CD4-positive, alpha-beta T cell treated with Interleukin-2 at 100 ng/mL for 4 hours (primary cell): ENCODE results near the gene ZIC1.

Source experiments
- DNase-seq: peaks from one replicate; pipeline ENCODE4 v3.0.0-alpha.2; 2020; ENCODE audit warnings: low spot score

ZIC1 gene

DNA sequence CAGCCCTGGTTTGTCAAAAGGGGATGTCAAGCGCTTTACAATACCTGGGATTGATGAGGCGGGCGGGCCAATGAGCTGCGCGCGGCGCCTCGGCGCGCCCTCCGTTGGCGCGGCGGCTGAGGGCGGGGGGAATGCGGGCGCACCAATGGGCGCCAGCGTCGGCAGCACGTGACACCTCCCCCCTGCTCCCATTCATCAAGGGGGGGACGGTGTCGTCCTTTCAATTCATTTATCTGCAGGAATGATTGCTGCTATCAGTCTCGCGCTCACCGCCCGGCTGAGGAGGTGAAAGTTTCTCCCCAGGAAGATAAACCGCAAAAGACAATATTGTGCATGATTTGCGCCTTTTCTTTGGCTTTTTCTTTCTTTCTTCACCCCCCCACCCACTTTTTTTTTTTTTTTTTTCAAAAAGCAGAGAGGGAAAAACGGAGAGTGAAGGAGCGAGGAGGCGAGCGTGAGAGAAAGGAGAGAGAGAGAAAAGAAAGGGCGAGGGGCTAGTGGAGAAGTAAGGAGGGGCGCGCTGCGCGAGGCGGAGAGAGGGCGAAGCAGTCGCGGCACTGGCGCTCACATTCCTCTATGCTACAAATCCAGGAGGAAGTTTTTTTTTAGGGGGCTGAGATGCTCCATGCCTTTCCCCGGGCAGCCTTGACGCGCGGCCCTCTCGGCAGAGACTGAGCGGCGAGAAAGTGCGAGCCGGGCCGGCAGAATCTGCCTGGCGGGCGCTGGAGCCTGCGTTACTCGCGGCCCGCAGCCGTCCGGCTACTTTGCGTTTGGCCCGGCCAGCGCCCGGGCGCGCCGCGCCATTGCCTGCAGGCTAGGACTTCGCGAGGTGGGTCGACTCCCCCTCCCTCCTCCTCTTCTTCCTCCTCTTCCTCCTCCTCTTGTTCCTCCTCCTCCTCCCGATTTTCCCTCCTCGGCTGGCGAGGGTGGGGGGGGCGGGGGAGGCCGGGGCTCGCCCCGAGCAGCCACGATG is at the start of gene ZIC1:
Gene ZIC1, plus strand, starts transcription at position 223 of the 973 bp plus-strand sequence. Its CDS starts 748 bp downstream, at position 971.
- no peak for DNase-seq

GRCh38 chr3:147360051-147360439 is 49.1 kb upstream of the ZIC1 start:
- DNase-seq, result no peak

- no peak for DNase-seq
Observed at GRCh38 chr3:147360646-147361453, 48.3 kb upstream of the ZIC1 start.

DNA sequence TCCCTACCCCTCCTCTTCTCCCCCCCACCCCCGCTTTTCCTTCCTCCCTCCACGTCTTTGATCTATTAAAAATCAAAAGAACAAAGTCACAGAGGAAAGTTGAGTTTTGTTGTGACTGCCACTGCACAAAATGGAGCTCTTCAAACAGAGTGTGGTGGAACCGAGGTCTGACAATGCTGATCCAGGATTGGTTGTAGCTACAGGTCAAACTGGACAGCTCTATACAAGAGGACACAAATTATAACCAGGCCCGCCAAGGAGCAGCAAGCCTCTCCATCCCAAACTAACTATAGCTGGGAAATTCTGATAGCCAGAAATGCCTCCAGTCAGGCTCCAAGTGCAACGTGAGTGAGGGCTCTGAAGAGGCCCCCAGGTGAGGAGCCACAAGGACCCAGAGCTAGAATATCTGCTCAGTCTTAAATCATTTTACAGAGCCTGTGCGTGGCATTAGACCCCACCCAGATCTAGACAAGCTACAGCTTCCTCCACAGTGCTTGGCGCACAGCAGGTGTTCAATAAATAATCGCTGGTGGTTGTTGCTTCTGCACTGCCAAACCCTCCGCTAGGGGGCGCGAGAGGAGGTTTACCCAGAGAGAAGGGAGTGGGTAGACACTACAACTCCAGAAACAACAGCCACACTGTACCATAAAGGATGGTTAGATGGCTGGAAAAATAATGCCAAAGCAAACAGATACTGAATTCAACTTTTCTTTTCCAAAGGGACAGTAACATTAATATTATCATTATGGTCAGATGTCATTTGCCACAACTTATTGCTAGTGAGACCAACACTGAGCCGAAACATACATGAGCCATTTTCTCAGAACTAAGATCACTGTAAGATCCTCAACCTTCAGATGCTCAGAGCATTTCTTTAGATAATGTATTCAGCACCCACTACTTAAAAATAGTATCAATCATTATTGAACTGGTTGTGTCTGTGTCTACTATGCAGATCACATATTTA is 47.4 kb upstream of the ZIC1 start:
- DNase-seq, result peak; percentile 5

DNA sequence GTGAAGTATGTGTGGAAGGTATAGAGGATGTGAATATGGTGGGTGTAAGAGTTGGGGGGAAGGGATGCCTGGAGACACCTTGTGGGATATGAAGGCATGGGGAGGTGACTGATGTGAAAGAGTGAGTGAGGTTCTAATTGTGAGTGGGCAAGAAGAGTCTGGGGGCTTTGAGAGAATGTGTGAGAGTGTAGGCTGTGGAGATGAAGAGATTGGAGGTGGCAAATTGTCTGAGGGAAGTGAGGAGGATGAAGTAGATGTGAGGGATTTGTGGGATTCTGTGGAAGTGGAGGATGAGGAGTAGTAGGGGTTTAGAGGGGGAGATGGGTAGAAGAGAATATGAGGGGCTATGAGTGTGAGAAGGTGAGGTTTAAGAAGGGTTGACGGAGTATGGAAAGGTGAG is 44.4 kb upstream of the ZIC1 start:
- DNase-seq, result no peak

- DNase-seq, result no peak
Observed at GRCh38 chr3:147365196-147366115, 43.7 kb upstream of the ZIC1 start.

DNA sequence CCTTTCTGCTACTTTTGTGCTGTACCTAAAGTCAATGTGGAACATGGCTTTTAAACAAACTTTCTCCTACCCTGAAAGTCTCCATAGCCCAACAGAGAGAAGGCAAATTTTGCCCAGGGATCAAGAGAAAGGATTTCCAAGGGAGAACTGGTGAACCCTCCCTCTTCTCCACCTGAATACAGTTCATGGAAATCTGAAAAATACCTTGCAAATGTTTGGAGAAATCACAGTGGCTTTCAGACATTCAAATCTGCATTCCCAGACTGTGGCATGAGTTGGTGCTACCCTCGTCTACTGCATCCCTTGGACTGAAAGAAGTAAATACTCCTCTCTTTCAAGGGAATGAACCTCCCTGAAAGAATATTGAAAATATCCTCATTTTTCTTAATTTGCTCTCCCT is 41.5 kb upstream of the ZIC1 start:
- DNase-seq, result no peak

DNA sequence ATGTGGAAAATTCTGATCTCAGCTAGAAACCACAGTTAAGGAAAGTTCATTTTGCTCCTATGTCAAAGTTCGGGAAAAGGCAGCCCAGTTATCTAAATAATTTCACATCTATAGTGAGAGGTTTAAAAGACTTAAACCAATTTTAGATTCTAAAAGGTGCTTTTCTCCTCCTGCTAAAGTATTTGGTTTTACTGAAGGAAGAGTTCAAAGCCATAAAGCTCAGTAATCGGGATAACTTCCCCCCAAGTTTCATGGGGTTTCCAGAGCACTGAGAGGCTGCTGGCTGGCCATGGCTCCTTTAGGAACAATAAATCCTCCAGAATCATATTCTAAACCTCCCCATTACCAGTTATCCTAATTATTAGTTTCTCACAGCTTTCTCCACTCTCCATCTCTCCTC is 41.0 kb upstream of the ZIC1 start:
- no peak for DNase-seq

- no peak for DNase-seq
Observed at GRCh38 chr3:147368561-147369221, 40.5 kb upstream of the ZIC1 start.

GRCh38 chr3:147369231-147369630 is 39.9 kb upstream of the ZIC1 start:
- no peak for DNase-seq

DNA sequence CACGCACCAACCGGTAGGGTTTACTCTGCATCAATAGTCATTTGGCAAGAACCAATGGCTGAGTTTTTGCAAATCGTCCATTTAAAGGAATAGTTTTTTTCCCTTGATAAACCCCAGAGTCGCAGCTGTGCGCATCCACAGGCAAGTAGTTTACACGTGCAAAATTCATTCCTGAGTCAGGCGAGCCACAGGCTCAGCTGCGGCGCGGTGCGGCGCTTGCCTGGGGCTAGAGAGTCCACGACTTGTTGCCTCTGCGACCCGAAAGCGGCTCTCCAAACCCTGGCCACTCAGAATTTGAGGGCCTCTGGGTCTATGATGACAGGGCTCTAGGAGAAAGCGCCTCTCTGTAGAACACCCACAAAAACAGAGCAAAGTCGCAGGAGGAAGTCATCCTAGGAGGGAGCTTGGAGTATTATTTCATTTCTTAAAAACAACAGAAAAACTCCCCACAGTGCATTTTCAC is 39.5 kb upstream of the ZIC1 start:
- DNase-seq, result no peak

DNA sequence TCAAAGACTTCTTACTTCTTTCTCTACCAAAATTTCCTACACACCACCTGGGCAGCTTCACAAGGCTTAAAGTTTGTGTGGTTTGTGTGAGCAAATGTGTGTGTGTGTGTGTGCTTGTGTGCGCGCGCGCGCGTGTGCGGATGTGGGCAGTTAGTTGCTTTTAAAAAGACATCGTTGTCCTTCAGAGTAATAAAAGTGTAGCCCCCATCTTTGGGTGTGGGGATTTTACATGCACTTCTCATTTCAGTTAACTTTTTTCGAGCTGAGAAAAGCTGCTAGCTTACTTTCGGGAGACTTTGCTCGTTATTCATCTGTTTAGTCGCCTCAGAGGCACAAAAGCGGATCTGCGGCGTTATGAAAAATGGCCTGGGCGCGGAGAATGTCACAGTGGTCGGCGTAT is 38.8 kb upstream of the ZIC1 start:
- DNase-seq, result no peak

DNA sequence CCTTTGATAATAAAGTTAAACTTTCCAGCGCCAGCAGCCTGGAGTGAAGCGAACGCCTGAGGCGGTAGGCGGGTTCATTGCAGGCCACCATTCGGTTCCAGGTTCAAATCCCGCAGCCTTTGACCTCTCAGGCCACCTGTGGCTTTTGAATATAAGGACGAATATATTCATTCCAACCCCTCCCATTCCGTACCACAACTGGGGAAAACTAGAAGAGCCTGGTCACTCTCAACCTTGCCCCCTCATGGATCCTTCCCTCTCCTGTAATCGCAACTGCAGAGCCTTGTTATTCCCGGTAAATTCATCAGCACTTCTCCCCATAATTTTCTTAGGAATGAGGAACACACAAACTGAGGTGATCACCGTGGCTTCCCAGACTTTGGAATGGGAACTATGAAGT is 38.0 kb upstream of the ZIC1 start:
- DNase-seq, result no peak

DNA sequence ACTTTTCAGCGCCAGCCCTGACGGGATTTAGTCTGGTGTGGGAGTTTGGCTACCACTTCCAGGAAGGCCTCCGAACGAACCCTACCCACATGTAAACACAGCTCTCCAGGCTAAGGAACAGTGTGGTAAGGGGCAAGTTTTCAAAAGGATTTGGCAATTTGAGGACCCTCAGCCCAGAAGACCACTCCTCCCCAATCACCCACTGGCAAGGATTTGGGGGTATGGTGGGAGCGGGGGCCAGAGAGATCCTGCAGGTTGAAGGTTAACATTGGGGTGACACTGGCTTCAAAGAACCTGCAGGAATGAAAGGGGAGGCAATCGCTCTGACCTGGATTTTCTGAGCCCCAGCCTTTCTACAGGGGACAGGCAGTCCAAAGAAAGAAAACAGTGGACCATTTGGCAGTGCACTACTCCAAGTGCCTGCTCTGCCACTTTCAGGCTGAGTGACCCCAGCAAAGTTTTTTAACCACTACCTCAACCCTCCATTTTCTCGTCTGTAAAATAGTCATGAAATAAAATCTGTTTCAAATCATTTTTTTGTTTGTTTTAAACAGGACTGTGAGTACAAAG is 37.3 kb upstream of the ZIC1 start:
- DNase-seq, result no peak

DNA sequence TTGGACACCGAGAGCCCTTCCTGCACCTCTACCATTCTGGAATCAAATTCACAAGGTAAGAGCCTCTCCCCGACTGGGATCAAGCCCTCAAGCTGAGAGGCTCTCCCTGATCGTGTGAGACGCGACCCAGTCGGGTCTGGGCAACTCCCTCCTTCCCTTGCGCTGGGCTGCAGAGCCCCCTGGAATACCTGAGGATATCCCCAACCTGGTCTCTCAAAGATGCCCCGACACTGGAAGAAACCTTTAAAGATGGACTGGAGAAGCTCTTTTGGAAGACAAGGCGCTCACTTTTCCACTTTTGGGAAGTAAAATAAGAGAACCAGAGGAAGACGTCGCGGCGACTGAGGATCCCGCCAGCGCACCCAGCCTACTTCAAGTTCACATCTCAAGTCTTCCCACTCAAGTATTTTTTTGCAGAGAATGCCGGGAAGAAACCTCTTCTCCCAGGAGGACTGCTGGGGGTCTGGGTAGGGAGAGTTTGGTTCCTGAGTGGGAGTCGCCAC is 36.6 kb upstream of the ZIC1 start:
- DNase-seq, result no peak

DNA sequence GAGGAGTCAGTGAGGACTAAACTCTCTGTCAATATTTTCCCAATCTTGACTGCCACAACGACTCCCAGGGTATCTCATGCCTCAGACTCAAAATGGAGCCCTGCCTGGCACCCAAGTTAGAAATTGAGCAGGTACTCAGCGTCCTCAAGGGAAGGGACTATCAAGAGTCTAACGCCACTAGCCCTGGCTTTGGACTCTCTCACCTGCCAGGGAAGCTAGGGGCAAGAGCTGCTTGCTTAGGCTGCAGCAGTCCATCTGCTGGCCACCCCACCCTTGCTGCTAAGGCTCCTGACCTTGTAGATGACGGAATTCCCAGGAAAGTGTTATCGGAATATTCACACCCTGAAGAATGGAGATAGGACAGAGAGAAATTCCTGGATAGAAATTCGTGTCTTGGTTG is 35.9 kb upstream of the ZIC1 start:
- no peak for DNase-seq

DNA sequence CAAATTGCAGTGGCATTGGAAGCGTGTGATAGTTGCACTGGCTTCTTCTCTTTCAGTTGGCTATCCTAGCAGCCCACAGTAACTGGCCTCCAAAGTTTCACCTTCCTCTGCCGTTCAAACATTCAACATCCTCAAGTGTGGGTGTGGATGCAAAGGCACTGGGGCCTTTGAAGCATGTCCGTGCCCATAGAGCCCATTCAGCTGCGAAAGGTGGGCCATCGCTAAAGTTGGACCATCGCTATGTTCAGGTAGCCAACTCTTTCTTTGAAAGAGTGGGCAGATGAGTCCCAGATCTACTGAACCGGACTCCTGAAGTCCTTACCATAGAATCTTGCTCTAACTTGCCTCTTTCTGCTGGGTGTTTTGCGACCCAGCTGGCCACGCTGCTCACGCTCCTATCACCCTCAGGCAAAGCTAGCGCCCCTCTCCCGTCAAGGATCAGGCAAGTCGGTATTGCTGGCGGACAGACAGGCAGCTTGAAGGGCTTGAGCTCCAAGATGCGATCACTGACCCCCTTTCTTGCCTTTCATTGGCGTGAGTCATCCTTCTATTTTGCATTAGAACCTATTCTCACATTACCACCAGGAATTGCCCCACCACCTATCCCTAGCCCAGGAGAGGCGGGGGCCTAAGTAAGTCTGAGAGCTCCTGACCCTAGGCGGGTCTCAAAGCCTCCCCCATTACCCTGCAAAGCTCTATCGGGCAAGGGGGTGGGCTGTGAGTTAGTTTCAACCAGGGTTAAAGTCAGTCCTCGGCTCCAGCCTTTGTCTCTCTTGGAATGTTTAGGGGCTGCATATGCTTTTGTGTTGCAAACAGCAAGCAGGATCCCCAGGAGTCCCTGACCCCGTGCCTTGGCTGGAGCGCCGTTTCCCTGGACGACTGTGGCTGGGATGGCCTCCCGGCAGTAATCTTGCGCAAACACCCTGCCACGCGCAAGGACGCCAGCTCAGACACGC is 31.5 kb upstream of the ZIC1 start:
- no peak for DNase-seq

DNA sequence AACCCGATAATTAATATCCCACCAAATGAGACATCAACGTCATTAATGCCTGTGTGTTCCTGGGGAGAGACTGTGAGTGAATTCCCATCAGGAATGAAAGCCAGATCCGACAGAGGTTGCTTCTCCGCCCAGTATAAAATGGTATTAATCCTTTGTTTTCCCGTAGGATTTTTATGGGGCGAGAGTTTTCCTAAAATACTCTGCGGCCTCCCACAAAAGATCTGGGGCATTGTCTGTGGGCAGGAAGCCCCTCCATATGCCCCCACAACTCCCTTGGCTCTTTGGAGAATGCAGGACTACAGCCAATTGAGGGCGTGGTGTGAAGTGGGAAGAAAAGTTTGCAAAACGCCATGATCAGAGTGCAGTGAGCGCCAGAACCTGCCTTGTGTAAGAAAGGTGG is 29.5 kb upstream of the ZIC1 start:
- DNase-seq, result no peak
